ENCODE measurements around the gene CENPE.

The CENPE gene

GRCh38 chr4:103075894-103076746 lies 122.0 kb downstream of the CENPE start:
- peak; percentile 66 for DNase-seq

- DNase-seq: no peak
These were observed 122.7 kb downstream of the CENPE start for GRCh38 chr4:103075435-103075893.

GRCh38 chr4:103074744-103075434 lies 123.3 kb downstream of the CENPE start:
- DNase-seq: no peak

- DNase-seq: no peak
These were observed 124.2 kb downstream of the CENPE start for GRCh38 chr4:103073792-103074438.

- DNase-seq: no peak
These were observed 130.1 kb downstream of the CENPE start for GRCh38 chr4:103067841-103068547.

GRCh38 chr4:103060453-103061148 lies 137.5 kb downstream of the CENPE start:
- DNase-seq: no peak
